GM19328 (cell line): ENCODE data around the gene NSMCE1.

Source experiments
- ATAC-seq: cut with Tn5 transposase; IDR thresholded peaks from one replicate; pipeline ENCODE4 v1.9.1; 2021; ENCODE audit warnings: mild to moderate bottlenecking, moderate library complexity; ENCODE audit not compliant: unreplicated experiment

NSMCE1 gene

DNA sequence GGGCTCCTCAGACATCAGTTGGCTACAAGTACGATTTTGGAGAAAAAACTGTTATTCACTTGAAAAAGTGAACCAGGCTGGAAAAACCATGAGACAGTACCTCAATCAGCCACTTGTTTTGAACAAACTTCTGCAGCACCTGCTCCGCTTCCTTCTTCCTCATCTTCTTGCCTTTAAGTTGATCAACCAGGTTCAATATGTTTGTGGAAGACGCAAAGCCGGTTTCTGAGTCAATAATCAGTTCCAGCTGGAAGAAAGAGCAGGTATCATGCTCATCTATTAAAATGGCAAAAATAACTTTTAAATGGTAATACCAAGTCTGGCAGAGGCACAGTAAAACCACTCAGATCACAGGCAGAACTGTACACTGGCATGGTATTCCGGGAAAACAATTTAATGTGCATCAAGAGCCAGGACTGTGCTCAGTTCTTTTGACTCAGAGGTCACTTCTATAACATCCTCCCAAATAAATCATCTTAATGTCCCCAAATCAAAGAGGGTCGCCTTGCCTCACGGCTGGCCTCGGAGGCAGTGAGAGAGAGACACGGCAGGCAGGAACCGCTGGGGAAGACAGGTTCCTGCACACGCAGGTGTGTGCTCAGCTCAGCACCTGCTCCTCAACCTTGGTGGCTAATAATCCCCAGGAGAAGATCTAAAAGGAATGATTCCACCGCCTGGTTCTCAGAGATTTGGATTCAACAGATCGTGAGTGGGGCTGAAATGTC lies 35.5 kb downstream of the NSMCE1 start:
- no peak for ATAC-seq

DNA sequence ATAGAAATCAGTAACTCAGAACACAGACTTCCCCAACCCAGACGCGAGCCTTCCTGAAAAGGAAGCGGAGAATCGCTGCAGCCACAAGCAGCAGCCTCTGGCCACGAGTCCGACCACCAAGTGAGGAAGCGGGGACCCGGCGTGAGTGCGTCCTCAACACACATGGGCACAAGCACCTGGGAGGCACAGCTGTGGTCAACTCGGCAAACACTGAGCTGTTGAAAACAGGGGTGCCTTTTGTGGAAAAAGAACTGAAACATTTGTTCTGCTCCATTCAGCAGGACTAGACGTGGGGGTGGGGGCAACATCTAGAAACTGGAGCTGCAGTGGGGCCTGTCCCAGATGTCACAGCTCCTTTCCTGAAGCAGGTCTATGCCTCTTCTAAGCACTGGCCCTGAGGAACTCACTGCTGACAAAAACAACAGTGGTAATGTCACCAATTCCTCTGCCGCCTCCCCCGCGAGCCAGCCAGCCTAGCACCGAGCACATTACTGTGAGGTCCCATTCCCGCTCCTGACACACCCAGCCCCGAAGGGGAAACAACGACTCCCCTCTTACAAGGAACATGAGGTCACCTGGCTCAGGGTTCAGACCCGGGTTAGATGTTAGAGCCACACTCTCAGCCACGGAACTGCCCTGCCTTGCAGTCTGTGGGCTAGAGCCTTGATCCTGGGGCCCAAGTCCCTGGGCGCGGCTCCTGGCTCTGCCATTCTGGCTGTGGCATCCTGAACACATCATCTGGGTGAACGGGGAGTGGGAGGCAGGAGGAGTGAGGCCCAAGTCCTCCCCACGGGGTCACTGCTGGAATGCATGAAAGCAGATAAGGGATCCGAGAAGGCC lies 36.3 kb downstream of the NSMCE1 start:
- no peak for ATAC-seq

GRCh38 chr16:27231692-27232060 lies 36.9 kb downstream of the NSMCE1 start:
- ATAC-seq = no peak

- no peak for ATAC-seq
Observed at GRCh38 chr16:27230562-27231001, 38.0 kb downstream of the NSMCE1 start.

DNA sequence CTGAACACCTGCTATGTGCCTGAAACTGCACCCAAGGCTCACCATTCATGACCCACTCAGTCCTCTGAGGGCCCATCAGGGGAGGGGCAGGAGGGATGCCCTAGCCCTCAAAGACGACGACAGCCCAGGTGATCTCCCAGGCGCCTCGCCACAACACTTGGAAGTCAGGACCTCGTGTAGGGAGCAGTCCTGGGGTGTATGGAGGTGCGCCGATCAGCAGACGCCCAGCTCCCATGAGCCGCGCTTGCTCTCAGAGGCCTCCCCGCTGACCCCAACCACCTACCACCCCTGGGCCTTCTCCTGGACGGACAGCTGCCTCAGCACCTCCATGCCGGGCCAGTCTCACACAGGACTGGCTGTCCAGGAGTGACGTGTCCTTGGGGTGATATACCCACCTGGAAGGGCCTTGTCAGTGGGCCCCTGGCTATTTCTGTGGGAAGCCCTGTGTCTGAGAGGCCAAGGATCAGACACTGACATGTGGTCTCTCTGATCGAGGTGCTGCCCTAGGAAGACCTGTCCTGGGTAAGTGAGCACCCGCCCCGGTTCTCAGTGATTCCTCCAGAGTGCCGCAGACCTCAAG lies 38.6 kb downstream of the NSMCE1 start:
- ATAC-seq = no peak

- no peak for ATAC-seq
Observed at GRCh38 chr16:27228621-27229501, 39.7 kb downstream of the NSMCE1 start.

DNA sequence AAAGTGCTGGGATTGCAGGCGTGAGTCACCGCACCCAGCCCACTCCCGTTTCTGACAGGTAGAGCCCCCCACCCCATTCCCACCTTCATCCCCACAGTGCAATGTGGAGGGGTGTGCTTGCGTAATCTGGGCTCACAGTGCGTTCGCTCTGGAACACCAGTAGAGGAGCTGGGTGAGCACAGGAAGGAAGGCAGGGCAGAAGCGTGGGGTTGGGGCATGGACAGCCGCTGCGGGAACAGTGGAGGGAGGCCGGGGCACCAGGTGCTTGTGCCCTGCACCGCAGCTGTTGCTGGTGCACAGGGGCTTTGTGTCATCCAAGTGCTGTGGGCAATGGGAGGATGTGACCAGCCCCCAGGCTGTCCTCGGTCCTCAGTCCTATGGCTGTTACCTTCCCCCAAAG lies 40.5 kb downstream of the NSMCE1 start:
- no peak for ATAC-seq

DNA sequence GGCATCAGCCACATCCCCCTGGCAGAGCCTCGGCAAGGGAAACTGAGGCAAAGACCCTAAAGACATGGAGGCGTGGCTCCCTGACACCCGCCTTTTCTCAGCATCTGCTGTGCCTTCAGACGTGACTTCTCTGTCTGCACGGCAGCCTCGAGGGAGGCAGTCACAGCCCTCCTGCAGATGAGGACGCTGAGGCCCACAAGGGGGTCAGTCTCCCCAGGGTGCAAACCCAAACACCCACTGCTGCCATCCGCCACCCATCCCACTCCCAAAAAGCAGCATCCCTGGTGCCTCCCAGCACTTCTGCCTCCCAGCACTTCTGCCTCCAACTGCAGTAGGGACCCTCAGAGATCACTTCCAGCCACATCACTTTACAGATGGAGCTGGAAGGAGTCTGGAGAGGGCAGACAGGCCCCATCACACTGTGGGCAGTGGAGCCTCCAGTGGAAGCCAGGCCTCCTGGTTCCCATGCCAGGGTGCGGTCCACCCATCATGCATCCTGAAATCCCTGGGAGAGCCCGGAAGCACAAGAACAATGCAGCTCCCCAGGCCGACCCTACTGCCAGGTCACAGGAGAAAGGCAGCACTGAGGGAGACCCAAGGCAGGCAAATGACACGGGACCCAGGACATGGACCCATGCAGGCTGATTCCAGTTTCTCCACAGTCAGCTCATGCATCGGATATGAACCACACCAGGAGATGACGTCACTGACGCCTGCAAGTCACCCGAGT lies 41.4 kb downstream of the NSMCE1 start:
- ATAC-seq = no peak

DNA sequence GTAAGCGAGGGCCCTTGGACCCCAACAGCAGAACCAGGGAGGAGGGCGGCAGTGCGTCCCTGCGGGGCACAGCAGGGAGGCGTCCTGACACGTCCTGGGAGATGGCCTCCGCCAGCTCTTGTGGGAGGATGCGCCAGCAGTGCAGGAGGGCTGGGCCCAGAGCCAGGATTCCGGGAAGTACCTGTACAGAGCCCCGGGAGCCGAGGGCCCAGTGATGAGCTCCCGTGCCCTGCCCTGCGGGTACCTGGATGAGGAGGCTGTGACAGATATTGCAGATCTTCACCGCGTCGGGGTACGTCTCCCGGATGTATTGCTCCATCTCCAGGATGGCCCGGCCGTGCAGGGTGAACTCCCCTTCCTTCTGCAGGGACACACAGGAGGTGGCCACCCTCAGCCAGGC lies 42.1 kb downstream of the NSMCE1 start:
- ATAC-seq = no peak

GRCh38 chr16:27225536-27226360 lies 42.8 kb downstream of the NSMCE1 start:
- no peak for ATAC-seq

DNA sequence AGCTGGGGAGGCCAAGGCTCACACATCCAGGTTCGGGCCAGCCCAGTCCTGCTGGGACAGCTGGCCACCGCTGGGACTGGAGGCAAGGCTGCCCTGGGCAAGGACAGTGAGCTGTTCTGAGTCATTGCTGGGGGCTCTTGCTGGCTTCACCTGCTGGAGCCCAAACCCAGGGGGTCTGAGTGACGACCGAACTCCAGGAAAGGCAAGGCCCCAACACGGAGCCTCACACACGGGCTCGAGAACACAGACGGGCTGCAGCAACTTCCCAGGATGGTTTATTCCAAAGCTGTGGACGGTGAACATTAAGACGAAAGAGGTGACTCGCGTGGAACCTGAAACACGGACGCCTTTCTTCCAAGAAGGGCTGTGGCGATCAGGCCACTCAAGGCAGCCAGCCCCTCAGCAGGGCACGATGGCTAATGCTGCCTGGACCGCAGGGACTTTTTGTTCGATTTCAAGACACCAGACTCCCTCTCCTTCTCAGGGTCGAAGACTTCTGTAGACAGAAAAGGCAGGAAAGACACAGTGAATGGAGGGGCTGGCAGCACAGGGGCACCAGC lies 43.8 kb downstream of the NSMCE1 start:
- ATAC-seq = no peak

DNA sequence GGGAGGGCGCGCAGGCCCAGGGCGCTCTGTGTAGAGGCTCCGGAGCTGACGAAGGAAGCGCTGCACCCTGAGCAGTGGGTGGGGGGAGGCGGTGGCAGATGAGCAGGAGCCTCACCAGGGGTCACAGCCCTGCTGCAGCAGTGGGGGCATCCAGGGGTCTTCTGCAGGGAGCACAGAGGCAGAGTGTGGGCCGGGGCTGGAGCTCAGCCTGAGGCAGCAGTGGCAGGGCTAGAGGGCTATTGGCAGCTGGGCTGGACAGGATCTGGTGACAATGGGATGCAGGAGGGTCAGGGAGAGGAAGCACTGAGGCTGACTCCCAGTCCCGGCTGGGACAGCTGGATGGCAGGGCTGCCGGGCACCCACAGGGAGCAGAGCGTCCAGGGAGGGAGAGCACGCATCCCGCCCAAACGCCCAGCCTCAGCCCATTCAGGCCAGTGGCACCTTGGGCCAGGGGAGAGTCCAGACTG lies 44.3 kb downstream of the NSMCE1 start:
- ATAC-seq = no peak

DNA sequence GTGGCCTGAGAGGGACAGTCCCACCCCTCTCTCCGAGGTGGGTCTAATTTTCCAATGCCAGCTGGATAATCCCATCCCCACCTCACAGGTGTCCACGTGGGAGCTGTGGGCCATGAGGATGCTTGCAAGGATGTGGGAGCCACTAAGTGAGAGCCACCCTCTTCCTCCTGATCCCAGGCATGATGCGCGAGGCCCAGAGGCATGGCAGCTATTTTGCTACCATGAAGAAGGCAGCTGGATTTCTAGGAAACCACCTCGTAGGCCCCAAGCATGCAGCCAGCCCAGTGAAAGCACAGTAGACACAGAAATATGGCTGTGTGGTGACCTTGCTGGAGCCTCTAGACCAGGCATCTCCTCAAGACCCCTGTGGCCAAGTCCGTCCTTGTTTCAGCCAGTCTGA lies 44.9 kb downstream of the NSMCE1 start:
- no peak for ATAC-seq

DNA sequence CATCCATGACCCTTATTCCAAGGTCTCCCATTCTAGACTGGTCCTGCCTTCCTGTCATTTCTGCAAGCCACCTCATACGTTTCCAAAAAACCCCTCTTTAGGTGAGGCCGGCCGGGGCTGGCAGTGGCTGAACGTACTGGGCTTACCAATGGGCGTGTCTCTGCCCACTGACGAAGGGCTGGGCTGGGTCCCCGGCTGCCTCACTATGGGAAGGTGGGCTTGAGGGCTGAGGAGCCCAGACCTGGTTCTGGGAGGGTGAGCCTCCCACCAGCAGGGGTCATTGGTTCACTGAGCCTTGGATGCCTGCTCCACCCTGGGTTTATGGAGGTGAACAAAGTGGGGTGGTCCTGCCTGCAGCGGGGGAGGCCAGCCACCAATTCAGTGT lies 45.4 kb downstream of the NSMCE1 start:
- no peak for ATAC-seq

GRCh38 chr16:27222249-27223225 lies 46.0 kb downstream of the NSMCE1 start:
- ATAC-seq = no peak

DNA sequence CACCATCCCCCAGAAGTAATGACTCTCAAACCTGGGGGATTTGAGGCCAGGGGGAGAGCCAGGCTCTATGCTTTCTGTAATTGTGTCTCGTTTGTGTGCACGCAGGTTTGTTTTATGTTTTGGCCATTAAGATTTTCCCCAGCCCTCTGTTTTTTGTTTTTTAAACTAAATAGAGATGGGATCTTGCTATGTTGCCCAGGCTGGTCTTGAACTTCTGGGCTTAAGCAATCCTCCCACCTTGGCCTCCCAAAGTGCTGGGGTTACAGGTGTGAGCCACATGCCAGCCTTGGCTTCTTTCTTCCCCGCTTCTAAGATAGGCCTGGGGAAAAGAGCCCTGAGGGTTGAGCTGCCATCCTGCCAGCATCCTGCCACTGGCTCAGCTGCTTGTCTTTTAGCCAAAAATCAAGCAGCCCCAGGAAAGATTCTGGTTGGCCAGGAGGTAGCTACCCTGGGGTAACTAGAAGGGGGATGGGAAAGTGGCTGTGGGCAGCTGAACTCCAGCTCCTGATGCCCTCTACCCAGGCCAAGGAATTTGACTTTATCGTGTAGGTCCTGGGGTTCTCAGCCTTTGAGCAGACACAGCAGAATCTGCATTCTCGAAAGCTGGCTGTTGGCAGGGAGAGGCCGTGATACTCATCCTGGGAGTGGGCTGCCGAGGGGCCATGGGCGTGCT lies 46.9 kb downstream of the NSMCE1 start:
- no peak for ATAC-seq

GRCh38 chr16:27220991-27221390 lies 47.6 kb downstream of the NSMCE1 start:
- ATAC-seq = no peak
